Measurements from ENCODE around the gene SNUPN. TPM values are rescaled to one million over a fixed set of nuclear protein-coding genes. Genes with fewer than 3 reads are reported as not detected.

Gene SNUPN
- total and polyA plus RNA-seq, 2 donors (not counting 1 experiment from before 2014, with no cell fraction given) = 10.5 to 23.5 TPM

- Histone ChIP-seq H3K4me3 (ENCODE audit: control extremely low read depth in 1 of 5, extremely low read depth in 1 of 5, insufficient read depth in 1 of 5, low read depth in 2 of 5, low read length in 4 of 5) (peak overlapping the region; percentile 67 to 93 (median 70)), H3K79me2 (ENCODE audit: control insufficient read depth, insufficient read depth, low read length) (peaks cover 28% of the 10 kb centered on the region), H3K9me3 (ENCODE audit: control extremely low read depth in 1 of 3, control insufficient read depth in 2 of 3, insufficient read depth in 1 of 3, low read length in 2 of 3) (no peaks in the 10 kb centered on the region), H3K9ac (ENCODE audit: low read length) (peak overlapping the region; percentile 92), H3K27ac (ENCODE audit: low read length in 2 of 2) (peak overlapping the region in 1 of 2 donors; percentile 76), H3K4me2 (replicated peaks; ENCODE audit: low read depth, low read length, poor library complexity, severe bottlenecking) (peak overlapping the region; percentile 100), H3K4me1 (ENCODE audit: control insufficient read depth in 2 of 2, insufficient read depth in 2 of 2, low read length in 2 of 2) (peaks cover 17 to 18% of the 10 kb centered on the region in 2 donors), H3K27me3 (replicated peaks in 1 of 4; ENCODE audit: control extremely low read depth in 1 of 4, control insufficient read depth in 3 of 4, insufficient read depth in 4 of 4, low read length in 3 of 4) (no peaks in the 10 kb centered on the region), H2AFZ (ENCODE audit: insufficient read depth, low read depth, low read length, poor library complexity, severe bottlenecking) (peak overlapping the region; percentile 89), H3K36me3 (replicated peaks in 1 of 2; ENCODE audit: control extremely low read depth in 1 of 2, control insufficient read depth in 1 of 2, extremely low read depth in 1 of 2, insufficient read depth in 2 of 2, low read length in 1 of 2) (no peaks in the 10 kb centered on the region), H4K20me1 (ENCODE audit: control insufficient read depth, insufficient read depth, low read length, poor library complexity, severe bottlenecking) (no peaks in the 10 kb centered on the region)
- peak; percentile 49 for ATAC-seq (ENCODE audit: low read depth)
- no peaks in the 10 kb centered on the region for H3K27me3 Mint-ChIP-seq
- peak; percentile 67 for DNase-seq
- under 1% methylated on average over 74 of the region's 77 CpGs for WGBS (ENCODE audit: insufficient coverage)
- H3K4me1 Mint-ChIP-seq = peaks cover 26% of the 10 kb centered on the region
- H3K9me3 Mint-ChIP-seq (ENCODE audit: insufficient read depth) = no peaks in the 10 kb centered on the region
- TF ChIP-seq CTCF (IDR thresholded peaks at IDR 0.05) (no peak), EZH2 (IDR thresholded peaks at IDR 0.05; ENCODE audit: borderline replicate concordance, insufficient read depth, low read depth, low read length, poor library complexity, severe bottlenecking) (no peak)
- CTCF ChIA-PET = interaction anchor here (0.9 to 2.0 kb wide), 9 partner anchors 11 to 211 kb away, joined by 3 to 7 read pairs (median 4); partner anchors contain the start of gene SNUPN
- POLR2A ChIA-PET = interaction anchor here (0.6 to 2.0 kb wide), 7 partner anchors 11 to 127 kb away, joined by 3 to 9 read pairs (median 4); partner anchors contain the start of genes IMP3, SIN3A and SNUPN
- intact Hi-C loops (cut with micrococcal nuclease) = loop anchor here (2.0 kb wide), 1 partner anchor 124 kb away; no protein-coding TSS in a partner anchor
- peak overlapping the region; percentile 90 for H3K4me3 Mint-ChIP-seq
- peak overlapping the region; percentile 87 for H3K27ac Mint-ChIP-seq
These were observed 47.2 kb downstream of the SNUPN start for GRCh38 chr15:75578173-75578947.
